Inferior parietal cortex (tissue), 1 donor: ENCODE results near the gene BATF.

Source experiments
- DNase-seq: peaks from one replicate; pipeline ENCODE4 v3.0.0-alpha.2; 2016; ENCODE audit errors: extremely low spot score

Gene BATF

DNA sequence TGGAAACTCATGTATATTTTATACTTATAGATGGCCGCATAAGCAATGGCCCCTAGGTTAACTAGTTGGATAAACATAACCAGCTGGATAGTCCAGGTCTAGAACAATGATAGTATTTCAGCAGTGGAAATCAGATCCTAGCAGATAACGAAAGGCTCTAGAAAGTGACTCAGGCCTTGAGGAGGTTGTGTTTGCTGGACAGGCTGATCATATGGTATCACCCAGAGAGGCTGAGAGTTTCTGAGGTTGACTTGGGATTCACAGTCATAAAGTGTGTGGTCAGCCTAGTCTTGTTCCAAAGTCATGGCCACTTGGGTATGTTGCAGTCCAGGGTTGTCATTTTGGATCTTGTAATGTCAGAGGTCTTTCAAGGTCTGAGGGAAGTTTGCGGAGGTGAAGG lies 73.0 kb downstream of the BATF start:
- DNase-seq, result no peak
